ENCODE results near the gene ADAP1. TPM values are rescaled to one million over a fixed set of nuclear protein-coding genes. Genes with fewer than 3 reads are reported as not detected.
"Not testable (repeated sequence)": the region's sequence is repeated elsewhere in the genome, so short reads cannot be mapped to it uniquely, and the experiment has no call there.

Gene ADAP1
- total and polyA plus RNA-seq, 2 donors from 2014 or later: 36.4 to 48.2 TPM

DNA sequence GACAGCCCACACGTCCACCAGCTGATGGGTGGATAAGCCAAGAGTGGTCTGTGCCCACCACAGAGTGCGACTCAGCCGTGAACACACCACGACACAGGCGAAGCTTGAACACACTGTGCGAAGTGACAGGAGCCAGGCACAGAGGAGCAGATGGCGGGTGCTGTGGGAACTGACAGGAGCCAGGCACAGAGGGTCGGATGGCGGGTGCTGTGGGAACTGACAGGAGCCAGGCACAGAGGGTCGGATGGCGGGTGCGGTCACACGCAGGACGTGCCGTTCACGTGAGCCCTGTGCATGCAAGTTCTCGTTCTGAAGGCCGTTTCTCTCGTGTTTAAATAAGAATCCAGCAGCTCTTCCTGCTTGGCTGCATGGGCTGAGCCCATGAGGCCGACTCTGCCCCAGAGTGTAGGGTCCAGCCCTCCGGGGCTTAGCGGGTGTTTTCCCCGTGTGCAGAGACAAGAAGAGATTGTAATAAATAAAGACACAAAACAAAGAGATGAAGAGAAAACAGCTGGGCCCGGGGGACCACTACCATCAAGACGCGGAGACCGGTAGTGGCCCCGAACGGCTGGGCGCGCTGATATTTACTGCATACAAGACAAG, 5.9 kb upstream of the ADAP1 start:
- no peak for FAIRE-seq

DNA sequence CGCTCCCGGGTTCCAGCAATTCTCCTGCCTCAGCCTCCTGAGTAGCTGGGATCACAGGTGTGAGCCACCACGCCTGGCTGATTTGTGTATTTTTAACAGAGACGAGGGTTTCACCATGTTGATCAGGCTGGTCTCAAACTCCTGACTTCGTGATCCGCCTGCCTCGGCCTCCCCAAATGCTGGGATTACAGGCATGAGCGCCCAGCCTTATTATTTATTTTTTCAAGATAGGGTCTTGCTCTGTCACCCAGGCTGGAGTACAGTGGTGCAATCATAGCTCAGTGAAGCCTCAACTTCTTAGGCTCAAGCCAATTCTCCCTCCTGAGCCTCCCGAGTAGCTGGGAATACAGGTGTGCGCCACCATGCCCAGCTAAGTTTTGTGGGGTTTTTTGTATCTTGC, 5.3 kb upstream of the ADAP1 start:
- intact Hi-C loops (cut with DNase I); H3K9me3 ChIP-seq (ENCODE audit: control insufficient read depth in 2 of 3, insufficient read depth in 1 of 3, low read length in 3 of 3); H3K4me3 ChIP-seq (ENCODE audit: low read length in 3 of 3); FAIRE-seq; H3K9ac ChIP-seq (ENCODE audit: low read length in 3 of 3); H3K36me3 ChIP-seq (ENCODE audit: control insufficient read depth in 2 of 3, insufficient read depth in 3 of 3, low read length in 3 of 3); H3K27me3 ChIP-seq (ENCODE audit: control insufficient read depth, insufficient read depth, low read length); H3K27ac ChIP-seq (ENCODE audit: low read depth in 2 of 2, low read length in 2 of 2): not testable (repeated sequence)
- H3K4me1 ChIP-seq (ENCODE audit: control insufficient read depth in 2 of 3, insufficient read depth in 2 of 3, low read depth in 1 of 3, low read length in 3 of 3): peaks cover 0 to 21% (median 5%) of the 10 kb centered on the region in 3 donors
- peak in 2 of 5 donors; percentile 28 to 49 for DNase-seq

More for the DNA sequence above, 5.9 kb upstream of the ADAP1 start:
- TF ChIP-seq, protein P1, sequence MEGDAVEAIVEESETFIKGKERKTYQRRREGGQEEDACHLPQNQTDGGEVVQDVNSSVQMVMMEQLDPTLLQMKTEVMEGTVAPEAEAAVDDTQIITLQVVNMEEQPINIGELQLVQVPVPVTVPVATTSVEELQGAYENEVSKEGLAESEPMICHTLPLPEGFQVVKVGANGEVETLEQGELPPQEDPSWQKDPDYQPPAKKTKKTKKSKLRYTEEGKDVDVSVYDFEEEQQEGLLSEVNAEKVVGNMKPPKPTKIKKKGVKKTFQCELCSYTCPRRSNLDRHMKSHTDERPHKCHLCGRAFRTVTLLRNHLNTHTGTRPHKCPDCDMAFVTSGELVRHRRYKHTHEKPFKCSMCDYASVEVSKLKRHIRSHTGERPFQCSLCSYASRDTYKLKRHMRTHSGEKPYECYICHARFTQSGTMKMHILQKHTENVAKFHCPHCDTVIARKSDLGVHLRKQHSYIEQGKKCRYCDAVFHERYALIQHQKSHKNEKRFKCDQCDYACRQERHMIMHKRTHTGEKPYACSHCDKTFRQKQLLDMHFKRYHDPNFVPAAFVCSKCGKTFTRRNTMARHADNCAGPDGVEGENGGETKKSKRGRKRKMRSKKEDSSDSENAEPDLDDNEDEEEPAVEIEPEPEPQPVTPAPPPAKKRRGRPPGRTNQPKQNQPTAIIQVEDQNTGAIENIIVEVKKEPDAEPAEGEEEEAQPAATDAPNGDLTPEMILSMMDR (IDR thresholded peaks at IDR 0.05; ENCODE audit: borderline replicate concordance, extremely low read depth, insufficient read depth): no peak
- Histone ChIP-seq H3K27me3 (ENCODE audit: control insufficient read depth, insufficient read depth, low read length) (no peaks in the 10 kb centered on the region), H3K36me3 (ENCODE audit: control insufficient read depth in 2 of 3, insufficient read depth in 3 of 3, low read length in 3 of 3) (no peaks in the 10 kb centered on the region), H3K9me3 (ENCODE audit: control insufficient read depth in 2 of 3, insufficient read depth in 1 of 3, low read length in 3 of 3) (no peaks in the 10 kb centered on the region), H3K4me1 (ENCODE audit: control insufficient read depth in 2 of 3, insufficient read depth in 2 of 3, low read depth in 1 of 3, low read length in 3 of 3) (peaks cover 0 to 21% (median 5%) of the 10 kb centered on the region in 3 donors), H3K27ac (ENCODE audit: low read depth in 2 of 2, low read length in 2 of 2) (no peak overlapping the region), H3K4me3 (ENCODE audit: low read length in 3 of 3) (no peak overlapping the region), H3K9ac (ENCODE audit: low read length in 3 of 3) (no peak overlapping the region)
- intact Hi-C loops (cut with DNase I): no loop called here
- DNase-seq: peak in 2 of 5 donors; percentile 42 to 72

DNA sequence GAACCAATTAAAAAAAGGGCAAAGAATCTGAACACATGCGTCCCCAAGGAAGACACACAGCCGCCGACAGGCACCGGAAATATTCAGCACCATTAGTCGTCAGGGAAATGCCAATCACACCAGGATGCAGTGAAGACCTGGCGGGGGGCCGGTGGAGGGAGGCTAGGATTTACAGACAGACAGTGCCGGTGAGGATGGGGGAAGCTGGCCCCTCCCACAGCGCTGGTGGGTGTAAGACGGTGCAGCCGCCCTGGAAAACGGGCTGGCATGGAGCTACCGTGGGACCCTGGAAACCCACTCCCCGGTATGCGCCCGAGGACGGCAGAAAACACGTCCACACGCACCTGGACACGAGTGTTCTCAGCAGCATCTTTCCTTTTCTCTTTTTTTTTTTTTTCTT, 4.8 kb upstream of the ADAP1 start:
- Histone ChIP-seq H3K9me3 (ENCODE audit: control insufficient read depth in 2 of 3, insufficient read depth in 1 of 3, low read length in 3 of 3) (no peaks in the 10 kb centered on the region), H3K9ac (ENCODE audit: low read length in 3 of 3) (no peak overlapping the region), H3K36me3 (ENCODE audit: control insufficient read depth in 2 of 3, insufficient read depth in 3 of 3, low read length in 3 of 3) (no peaks in the 10 kb centered on the region), H3K4me1 (ENCODE audit: control insufficient read depth in 2 of 3, insufficient read depth in 2 of 3, low read depth in 1 of 3, low read length in 3 of 3) (peaks cover 0 to 17% (median 5%) of the 10 kb centered on the region in 3 donors), H3K27me3 (ENCODE audit: control insufficient read depth, insufficient read depth, low read length) (no peaks in the 10 kb centered on the region), H3K27ac (ENCODE audit: low read depth in 2 of 2, low read length in 2 of 2) (no peak overlapping the region), H3K4me3 (ENCODE audit: low read length in 3 of 3) (no peak overlapping the region)
- DNase-seq (peak in 2 of 5 donors; percentile 43 to 66), FAIRE-seq (no peak)
- TF ChIP-seq, protein P1 (IDR thresholded peaks at IDR 0.05; ENCODE audit: borderline replicate concordance, extremely low read depth, insufficient read depth): no peak
- intact Hi-C loops (cut with DNase I): no loop called here

DNA sequence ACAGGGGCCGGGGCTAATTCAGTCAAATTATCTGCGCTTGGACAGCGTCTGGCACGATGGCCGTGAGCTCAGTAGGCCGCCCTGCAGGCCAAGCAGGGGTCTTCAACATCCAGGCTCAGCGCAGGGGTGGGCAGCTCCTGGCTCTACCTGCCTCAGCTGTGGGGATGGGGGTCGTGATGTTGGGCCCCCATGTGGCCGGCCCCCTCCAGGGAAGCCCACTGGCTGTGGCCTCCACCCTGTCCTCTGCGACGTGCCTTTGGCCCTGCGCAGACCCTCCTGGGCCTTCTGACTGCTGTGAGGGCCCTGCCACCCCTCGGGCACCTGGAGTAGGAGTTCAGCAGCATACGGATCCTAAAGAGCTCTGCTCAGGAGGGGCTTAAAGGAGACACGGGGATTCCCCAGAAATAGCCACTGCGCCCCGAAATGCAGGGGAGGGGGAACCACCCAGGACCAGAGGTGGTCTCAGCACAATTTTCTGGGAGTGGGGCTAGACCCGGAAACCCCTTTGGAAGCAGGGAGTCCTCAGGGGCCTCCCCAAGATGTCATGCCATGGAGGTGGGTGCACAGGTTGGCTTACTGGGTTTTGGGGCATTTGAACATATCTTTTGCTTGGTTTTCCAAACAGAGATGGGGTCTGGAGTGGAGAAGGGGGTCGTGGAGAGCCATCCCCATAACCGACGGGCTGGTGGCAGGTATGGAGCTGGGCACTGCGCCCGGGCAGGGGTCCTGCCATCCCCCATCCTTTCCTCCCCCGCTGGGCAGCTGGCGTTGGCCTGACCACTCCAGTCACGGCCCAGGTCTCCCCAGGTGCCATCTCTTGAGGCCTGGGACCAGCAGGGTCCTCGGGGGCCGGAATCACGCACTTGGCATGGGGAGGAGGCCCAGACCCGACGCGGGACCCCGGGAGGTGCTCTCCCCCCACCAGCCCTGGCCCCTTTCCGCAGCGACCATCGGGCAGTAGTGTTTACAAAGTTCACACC, 4.0 kb upstream of the ADAP1 start:
- Histone ChIP-seq H3K4me1 (ENCODE audit: control insufficient read depth in 2 of 3, insufficient read depth in 2 of 3, low read depth in 1 of 3, low read length in 3 of 3) (peaks cover 0 to 12% (median under 1%) of the 10 kb centered on the region in 3 donors), H3K4me3 (ENCODE audit: low read length in 3 of 3) (no peak overlapping the region), H3K9ac (ENCODE audit: low read length in 3 of 3) (no peak overlapping the region), H3K27me3 (ENCODE audit: control insufficient read depth, insufficient read depth, low read length) (no peaks in the 10 kb centered on the region), H3K36me3 (ENCODE audit: control insufficient read depth in 2 of 3, insufficient read depth in 3 of 3, low read length in 3 of 3) (no peaks in the 10 kb centered on the region), H3K27ac (ENCODE audit: low read depth in 2 of 2, low read length in 2 of 2) (peak overlapping the region in 1 of 2 donors; percentile 28), H3K9me3 (ENCODE audit: control insufficient read depth in 2 of 3, insufficient read depth in 1 of 3, low read length in 3 of 3) (no peaks in the 10 kb centered on the region)
- TF ChIP-seq, protein P1 (IDR thresholded peaks at IDR 0.05; ENCODE audit: borderline replicate concordance, extremely low read depth, insufficient read depth): no peak
- FAIRE-seq: no peak
- DNase-seq: peak in 2 of 5 donors; percentile 45 to 68
- intact Hi-C loops (cut with DNase I): no loop called here
